Measurements from ENCODE around the gene HSCB.

DNA sequence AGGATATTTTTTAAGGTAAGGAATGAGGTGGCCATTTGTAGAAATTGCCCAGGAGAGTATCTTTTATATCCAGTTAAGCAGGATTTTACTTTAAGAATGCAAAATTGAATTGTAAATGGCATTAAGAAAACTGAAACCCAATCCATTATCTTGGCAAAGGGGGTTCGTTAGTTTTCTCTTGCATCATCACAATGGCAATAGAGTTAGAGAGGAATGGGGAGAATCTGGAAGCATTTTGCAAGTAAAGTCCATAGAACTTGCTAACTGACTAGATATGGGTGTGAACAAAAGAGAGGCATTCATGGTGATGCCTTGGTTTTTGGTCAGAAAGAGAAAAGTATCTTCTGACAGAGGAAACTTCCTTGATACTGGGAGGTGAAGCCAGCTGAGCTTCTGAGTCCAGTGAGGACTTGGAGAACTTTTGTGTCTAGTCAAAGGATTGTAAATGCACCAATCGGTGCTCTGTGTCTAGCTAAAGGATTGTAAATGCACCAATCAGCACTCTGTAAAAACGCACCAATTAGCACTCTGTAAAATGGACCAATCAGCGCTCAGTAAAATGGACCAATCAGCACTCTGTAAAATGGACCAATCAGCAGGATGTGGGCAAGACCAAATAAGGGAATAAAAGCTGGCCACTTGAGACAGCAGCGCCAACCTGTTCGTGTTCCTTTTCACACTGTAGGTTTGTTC is 27.0 kb downstream of the HSCB start:
- TF ChIP-seq, protein P1, sequence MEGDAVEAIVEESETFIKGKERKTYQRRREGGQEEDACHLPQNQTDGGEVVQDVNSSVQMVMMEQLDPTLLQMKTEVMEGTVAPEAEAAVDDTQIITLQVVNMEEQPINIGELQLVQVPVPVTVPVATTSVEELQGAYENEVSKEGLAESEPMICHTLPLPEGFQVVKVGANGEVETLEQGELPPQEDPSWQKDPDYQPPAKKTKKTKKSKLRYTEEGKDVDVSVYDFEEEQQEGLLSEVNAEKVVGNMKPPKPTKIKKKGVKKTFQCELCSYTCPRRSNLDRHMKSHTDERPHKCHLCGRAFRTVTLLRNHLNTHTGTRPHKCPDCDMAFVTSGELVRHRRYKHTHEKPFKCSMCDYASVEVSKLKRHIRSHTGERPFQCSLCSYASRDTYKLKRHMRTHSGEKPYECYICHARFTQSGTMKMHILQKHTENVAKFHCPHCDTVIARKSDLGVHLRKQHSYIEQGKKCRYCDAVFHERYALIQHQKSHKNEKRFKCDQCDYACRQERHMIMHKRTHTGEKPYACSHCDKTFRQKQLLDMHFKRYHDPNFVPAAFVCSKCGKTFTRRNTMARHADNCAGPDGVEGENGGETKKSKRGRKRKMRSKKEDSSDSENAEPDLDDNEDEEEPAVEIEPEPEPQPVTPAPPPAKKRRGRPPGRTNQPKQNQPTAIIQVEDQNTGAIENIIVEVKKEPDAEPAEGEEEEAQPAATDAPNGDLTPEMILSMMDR (IDR thresholded peaks at IDR 0.05), result no peak
- TF ChIP-seq POLR2A (IDR thresholded peaks at IDR 0.05), result no peak
